Gastroesophageal sphincter (tissue), 3 donors: ENCODE measurements around the gene LIN9.

ENCODE experiments used
- EP300 ChIP-seq: sonication (generic); formaldehyde crosslinking; IDR thresholded peaks from one replicate; pipeline ENCODE4 v1.6.1; 2017; ENCODE audit warnings: antibody characterized with exemption, mild to moderate bottlenecking
- POLR2A ChIP-seq, 2 donors: fragments of 450-650 bp; IDR thresholded peaks; one replicate each; pipeline ENCODE4 v1.6.1; 2017; ENCODE audit warnings: antibody characterized with exemption in 2 of 2, mild to moderate bottlenecking in 2 of 2, moderate library complexity in 1 of 2
- TF ChIP-seq, protein P1 (sequence below), 4 experiments: fragments of 200-600 bp in 2 of 4; fragments of 450-650 bp in 2 of 4; sonication (generic) in 1 of 4; IDR thresholded peaks; one replicate each; pipeline ENCODE4 v1.5.1; 2017 to 2019; ENCODE audit warnings: antibody characterized with exemption in 4 of 4, mild to moderate bottlenecking in 2 of 4, moderate library complexity in 2 of 4

DNA sequence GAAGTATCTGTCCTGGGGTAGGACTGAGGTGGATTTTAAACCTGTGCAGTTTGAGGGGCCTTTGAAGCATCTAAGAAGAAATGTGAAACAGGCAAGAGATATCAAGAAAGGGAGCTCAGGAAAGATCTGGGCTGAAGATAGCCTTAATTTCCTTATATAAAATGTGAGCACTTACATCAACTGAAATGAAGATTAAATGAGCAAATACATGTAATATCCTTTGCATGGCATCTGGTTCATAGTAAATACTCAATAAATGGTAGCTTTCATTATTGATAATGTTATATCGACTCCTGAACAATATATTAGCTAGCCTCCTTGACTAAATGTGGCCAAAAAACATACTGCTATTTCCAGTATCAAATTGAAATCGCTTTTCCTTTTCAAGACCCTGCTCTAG, 2.5 kb downstream of the LIN9 start:
- TF ChIP-seq POLR2A (IDR thresholded peaks at IDR 0.05), result no peak
- TF ChIP-seq, protein P1, sequence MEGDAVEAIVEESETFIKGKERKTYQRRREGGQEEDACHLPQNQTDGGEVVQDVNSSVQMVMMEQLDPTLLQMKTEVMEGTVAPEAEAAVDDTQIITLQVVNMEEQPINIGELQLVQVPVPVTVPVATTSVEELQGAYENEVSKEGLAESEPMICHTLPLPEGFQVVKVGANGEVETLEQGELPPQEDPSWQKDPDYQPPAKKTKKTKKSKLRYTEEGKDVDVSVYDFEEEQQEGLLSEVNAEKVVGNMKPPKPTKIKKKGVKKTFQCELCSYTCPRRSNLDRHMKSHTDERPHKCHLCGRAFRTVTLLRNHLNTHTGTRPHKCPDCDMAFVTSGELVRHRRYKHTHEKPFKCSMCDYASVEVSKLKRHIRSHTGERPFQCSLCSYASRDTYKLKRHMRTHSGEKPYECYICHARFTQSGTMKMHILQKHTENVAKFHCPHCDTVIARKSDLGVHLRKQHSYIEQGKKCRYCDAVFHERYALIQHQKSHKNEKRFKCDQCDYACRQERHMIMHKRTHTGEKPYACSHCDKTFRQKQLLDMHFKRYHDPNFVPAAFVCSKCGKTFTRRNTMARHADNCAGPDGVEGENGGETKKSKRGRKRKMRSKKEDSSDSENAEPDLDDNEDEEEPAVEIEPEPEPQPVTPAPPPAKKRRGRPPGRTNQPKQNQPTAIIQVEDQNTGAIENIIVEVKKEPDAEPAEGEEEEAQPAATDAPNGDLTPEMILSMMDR (IDR thresholded peaks at IDR 0.05), result no peak
- TF ChIP-seq EP300, result no peak
